ENCODE data around the gene P2RY14.
A peak's percentile ranks its signal among the peaks of the same experiment; 100 is the strongest.

P2RY14 gene

GRCh38 chr3:151303751-151304150 lies 25.4 kb upstream of the P2RY14 start:
- H3K27ac ChIP-seq (ENCODE audit: low read length, poor library complexity, severe bottlenecking) = no peak overlapping the region
- H3K14ac ChIP-seq (ENCODE audit: low read length in 2 of 2) = no peak overlapping the region
- H2BK120ac ChIP-seq (ENCODE audit: low read depth, low read length) = no peak overlapping the region
- H3K4ac ChIP-seq (ENCODE audit: low read depth in 1 of 2, low read length in 2 of 2) = peak overlapping the region in 1 of 2 experiments; percentile 32
- H2BK5ac ChIP-seq (ENCODE audit: low read depth, low read length, poor library complexity, severe bottlenecking) = no peak overlapping the region
- H3K4me2 ChIP-seq (ENCODE audit: low read length, poor library complexity, severe bottlenecking) = no peak overlapping the region
- no peaks in the 10 kb centered on the region for H3K9me3 ChIP-seq (ENCODE audit: control insufficient read depth, low read length)
- no peaks in the 10 kb centered on the region for H3K27me3 ChIP-seq (ENCODE audit: control insufficient read depth in 1 of 2, insufficient read depth in 1 of 2, low read length in 2 of 2)
- no peak for DNase-seq
- no peak overlapping the region for H3K4me3 ChIP-seq (ENCODE audit: insufficient read depth in 1 of 2, low read depth in 1 of 2, low read length in 2 of 2)
- H4K91ac ChIP-seq (ENCODE audit: low read length) = no peak overlapping the region
- H2AK5ac ChIP-seq (ENCODE audit: low read length, severe bottlenecking) = peak overlapping the region; percentile 99
- peak overlapping the region in 1 of 2 experiments; percentile 71 for H2BK12ac ChIP-seq (ENCODE audit: low read length in 2 of 2)
- H2BK15ac ChIP-seq (ENCODE audit: low read depth, poor library complexity, severe bottlenecking) = peak overlapping the region; percentile 71
- 66% methylated on average over 1 of the region's 2 CpGs for WGBS
- no peaks in the 10 kb centered on the region for H3K79me1 ChIP-seq (replicated peaks; ENCODE audit: low read length, poor library complexity, severe bottlenecking)
- H3K4me1 ChIP-seq (ENCODE audit: control insufficient read depth, insufficient read depth, low read depth, low read length) = peaks cover 12% of the 10 kb centered on the region
- no peak overlapping the region for H3K9ac ChIP-seq (ENCODE audit: low read length)
- no peak overlapping the region for H3K18ac ChIP-seq (ENCODE audit: low read depth in 1 of 2, low read length in 2 of 2)
- H4K8ac ChIP-seq (ENCODE audit: low read length) = no peak overlapping the region
- no peak overlapping the region for H3K23ac ChIP-seq (ENCODE audit: low read length in 2 of 2)
- no peaks in the 10 kb centered on the region for H3K36me3 ChIP-seq (ENCODE audit: control insufficient read depth in 1 of 2, insufficient read depth in 2 of 2, low read depth in 1 of 2, low read length in 2 of 2)
- H2AFZ ChIP-seq (ENCODE audit: low read depth, low read length) = no peak overlapping the region

- no peak overlapping the region for H3K4ac ChIP-seq (ENCODE audit: low read depth in 1 of 2, low read length in 2 of 2)
- H3K9ac ChIP-seq (ENCODE audit: low read length) = no peak overlapping the region
- H4K8ac ChIP-seq (ENCODE audit: low read length) = no peak overlapping the region
- no peak overlapping the region for H3K27ac ChIP-seq (ENCODE audit: low read length, poor library complexity, severe bottlenecking)
- DNase-seq = peak; percentile 73
- no peak overlapping the region for H3K18ac ChIP-seq (ENCODE audit: low read depth in 1 of 2, low read length in 2 of 2)
- no peak overlapping the region for H4K91ac ChIP-seq (ENCODE audit: low read length)
- H3K9me3 ChIP-seq (ENCODE audit: control insufficient read depth, low read length) = no peaks in the 10 kb centered on the region
- H3K14ac ChIP-seq (ENCODE audit: low read length in 2 of 2) = no peak overlapping the region
- H2BK15ac ChIP-seq (ENCODE audit: low read depth, poor library complexity, severe bottlenecking) = no peak overlapping the region
- no peak overlapping the region for H3K4me3 ChIP-seq (ENCODE audit: insufficient read depth in 1 of 2, low read depth in 1 of 2, low read length in 2 of 2)
- no peak overlapping the region for H2BK120ac ChIP-seq (ENCODE audit: low read depth, low read length)
- peaks cover 12% of the 10 kb centered on the region for H3K4me1 ChIP-seq (ENCODE audit: control insufficient read depth, insufficient read depth, low read depth, low read length)
- no peak overlapping the region for H2BK5ac ChIP-seq (ENCODE audit: low read depth, low read length, poor library complexity, severe bottlenecking)
- H3K23ac ChIP-seq (ENCODE audit: low read length in 2 of 2) = no peak overlapping the region
- no peaks in the 10 kb centered on the region for H3K27me3 ChIP-seq (ENCODE audit: control insufficient read depth in 1 of 2, insufficient read depth in 1 of 2, low read length in 2 of 2)
- H2BK12ac ChIP-seq (ENCODE audit: low read length in 2 of 2) = no peak overlapping the region
- H3K79me1 ChIP-seq (replicated peaks; ENCODE audit: low read length, poor library complexity, severe bottlenecking) = no peaks in the 10 kb centered on the region
- no peak overlapping the region for H2AK5ac ChIP-seq (ENCODE audit: low read length, severe bottlenecking)
- WGBS = 49% methylated on average over 2 of the region's 3 CpGs
- no peak overlapping the region for H2AFZ ChIP-seq (ENCODE audit: low read depth, low read length)
- H3K4me2 ChIP-seq (ENCODE audit: low read length, poor library complexity, severe bottlenecking) = no peak overlapping the region
- H3K36me3 ChIP-seq (ENCODE audit: control insufficient read depth in 1 of 2, insufficient read depth in 2 of 2, low read depth in 1 of 2, low read length in 2 of 2) = no peaks in the 10 kb centered on the region
These were observed 23.4 kb upstream of the P2RY14 start for GRCh38 chr3:151301787-151302186.

- 80% methylated on average over 1 of the region's 1 CpG for WGBS
- no peak overlapping the region for H3K9ac ChIP-seq (ENCODE audit: low read length)
- H2BK120ac ChIP-seq (ENCODE audit: low read depth, low read length) = no peak overlapping the region
- H2BK12ac ChIP-seq (ENCODE audit: low read length in 2 of 2) = no peak overlapping the region
- H2BK5ac ChIP-seq (ENCODE audit: low read depth, low read length, poor library complexity, severe bottlenecking) = no peak overlapping the region
- no peak for DNase-seq
- H3K36me3 ChIP-seq (ENCODE audit: control insufficient read depth in 1 of 2, insufficient read depth in 2 of 2, low read depth in 1 of 2, low read length in 2 of 2) = no peaks in the 10 kb centered on the region
- H3K18ac ChIP-seq (ENCODE audit: low read depth in 1 of 2, low read length in 2 of 2) = no peak overlapping the region
- no peak overlapping the region for H4K91ac ChIP-seq (ENCODE audit: low read length)
- no peak overlapping the region for H3K4me3 ChIP-seq (ENCODE audit: insufficient read depth in 1 of 2, low read depth in 1 of 2, low read length in 2 of 2)
- H3K27me3 ChIP-seq (ENCODE audit: control insufficient read depth in 1 of 2, insufficient read depth in 1 of 2, low read length in 2 of 2) = no peaks in the 10 kb centered on the region
- peaks cover 8% of the 10 kb centered on the region for H3K4me1 ChIP-seq (ENCODE audit: control insufficient read depth, insufficient read depth, low read depth, low read length)
- no peak overlapping the region for H2AFZ ChIP-seq (ENCODE audit: low read depth, low read length)
- H3K27ac ChIP-seq (ENCODE audit: low read length, poor library complexity, severe bottlenecking) = no peak overlapping the region
- no peak overlapping the region for H3K23ac ChIP-seq (ENCODE audit: low read length in 2 of 2)
- H3K4ac ChIP-seq (ENCODE audit: low read depth in 1 of 2, low read length in 2 of 2) = no peak overlapping the region
- H2AK5ac ChIP-seq (ENCODE audit: low read length, severe bottlenecking) = no peak overlapping the region
- H4K8ac ChIP-seq (ENCODE audit: low read length) = no peak overlapping the region
- no peaks in the 10 kb centered on the region for H3K79me1 ChIP-seq (replicated peaks; ENCODE audit: low read length, poor library complexity, severe bottlenecking)
- H3K9me3 ChIP-seq (ENCODE audit: control insufficient read depth, low read length) = no peaks in the 10 kb centered on the region
- no peak overlapping the region for H3K14ac ChIP-seq (ENCODE audit: low read length in 2 of 2)
- no peak overlapping the region for H2BK15ac ChIP-seq (ENCODE audit: low read depth, poor library complexity, severe bottlenecking)
- H3K4me2 ChIP-seq (ENCODE audit: low read length, poor library complexity, severe bottlenecking) = no peak overlapping the region
These were observed 22.2 kb upstream of the P2RY14 start for GRCh38 chr3:151300539-151300938.

GRCh38 chr3:151299006-151299405 lies 20.7 kb upstream of the P2RY14 start:
- no peak for DNase-seq
- no peak overlapping the region for H2AK5ac ChIP-seq (ENCODE audit: low read length, severe bottlenecking)
- H2BK5ac ChIP-seq (ENCODE audit: low read depth, low read length, poor library complexity, severe bottlenecking) = no peak overlapping the region
- no peaks in the 10 kb centered on the region for H3K36me3 ChIP-seq (ENCODE audit: control insufficient read depth in 1 of 2, insufficient read depth in 2 of 2, low read depth in 1 of 2, low read length in 2 of 2)
- H3K4me1 ChIP-seq (ENCODE audit: control insufficient read depth, insufficient read depth, low read depth, low read length) = peaks cover 2% of the 10 kb centered on the region
- WGBS = 100% methylated on average over 2 of the region's 2 CpGs
- H3K79me1 ChIP-seq (replicated peaks; ENCODE audit: low read length, poor library complexity, severe bottlenecking) = no peaks in the 10 kb centered on the region
- H4K91ac ChIP-seq (ENCODE audit: low read length) = no peak overlapping the region
- H3K27me3 ChIP-seq (ENCODE audit: control insufficient read depth in 1 of 2, insufficient read depth in 1 of 2, low read length in 2 of 2) = no peaks in the 10 kb centered on the region
- H3K4me2 ChIP-seq (ENCODE audit: low read length, poor library complexity, severe bottlenecking) = no peak overlapping the region
- no peak overlapping the region for H2BK120ac ChIP-seq (ENCODE audit: low read depth, low read length)
- no peak overlapping the region for H3K14ac ChIP-seq (ENCODE audit: low read length in 2 of 2)
- H3K18ac ChIP-seq (ENCODE audit: low read depth in 1 of 2, low read length in 2 of 2) = no peak overlapping the region
- no peak overlapping the region for H4K8ac ChIP-seq (ENCODE audit: low read length)
- no peaks in the 10 kb centered on the region for H3K9me3 ChIP-seq (ENCODE audit: control insufficient read depth, low read length)
- H2BK12ac ChIP-seq (ENCODE audit: low read length in 2 of 2) = no peak overlapping the region
- H3K4me3 ChIP-seq (ENCODE audit: insufficient read depth in 1 of 2, low read depth in 1 of 2, low read length in 2 of 2) = no peak overlapping the region
- no peak overlapping the region for H3K27ac ChIP-seq (ENCODE audit: low read length, poor library complexity, severe bottlenecking)
- H3K9ac ChIP-seq (ENCODE audit: low read length) = no peak overlapping the region
- H2AFZ ChIP-seq (ENCODE audit: low read depth, low read length) = no peak overlapping the region
- no peak overlapping the region for H3K4ac ChIP-seq (ENCODE audit: low read depth in 1 of 2, low read length in 2 of 2)
- no peak overlapping the region for H3K23ac ChIP-seq (ENCODE audit: low read length in 2 of 2)
- no peak overlapping the region for H2BK15ac ChIP-seq (ENCODE audit: low read depth, poor library complexity, severe bottlenecking)
